Measurements from ENCODE around the gene P2RY8.

The P2RY8 gene

GRCh38 chrX:1451661-1452515, 85.1 kb downstream of the P2RY8 start:
- Histone ChIP-seq H3K4me2 (ENCODE audit: low read depth, low read length) (peak overlapping the region; percentile 52; the same call in 1 of the 2 replicates), H2AFZ (ENCODE audit: low read length) (no peak overlapping the region), H3K27ac (ENCODE audit: low read length) (peak overlapping the region; percentile 54; the same call in 1 of the 2 replicates), H3K9me2 (replicated peaks; ENCODE audit: insufficient read depth, low read length) (no peaks in the 10 kb centered on the region), H3F3A (ENCODE audit: insufficient read depth, low read length) (no peaks in the 10 kb centered on the region), H4K20me1 (ENCODE audit: insufficient read depth, low read length) (no peaks in the 10 kb centered on the region), H3K36me3 (replicated peaks; ENCODE audit: insufficient read depth, low read length) (no peaks in the 10 kb centered on the region), H3K79me2 (ENCODE audit: low read length) (peaks cover 55% of the 10 kb centered on the region), H3K4me1 (ENCODE audit: low read length) (0 out of 2 replicates have a peak, but pooled peaks cover 2% of the 10 kb centered on the region), H3K4me3 (ENCODE audit: low read length) (peak overlapping the region; percentile 88), H3K9ac (ENCODE audit: low read length) (peak overlapping the region; percentile 84), H3K9me3 (replicated peaks; ENCODE audit: insufficient read depth, low read length) (no peaks in the 10 kb centered on the region), H3K27me3 (replicated peaks; ENCODE audit: insufficient read depth, low read length) (no peaks in the 10 kb centered on the region)
- no peak for DNase-seq
- TF ChIP-seq EZH2phosphoT487 (IDR thresholded peaks at IDR 0.05; ENCODE audit: low read length) (no peak), EZH2 (optimal IDR thresholded peaks at IDR 0.05; ENCODE audit: low read depth, low read length) (no peak)
- TF ChIP-seq, protein P1, sequence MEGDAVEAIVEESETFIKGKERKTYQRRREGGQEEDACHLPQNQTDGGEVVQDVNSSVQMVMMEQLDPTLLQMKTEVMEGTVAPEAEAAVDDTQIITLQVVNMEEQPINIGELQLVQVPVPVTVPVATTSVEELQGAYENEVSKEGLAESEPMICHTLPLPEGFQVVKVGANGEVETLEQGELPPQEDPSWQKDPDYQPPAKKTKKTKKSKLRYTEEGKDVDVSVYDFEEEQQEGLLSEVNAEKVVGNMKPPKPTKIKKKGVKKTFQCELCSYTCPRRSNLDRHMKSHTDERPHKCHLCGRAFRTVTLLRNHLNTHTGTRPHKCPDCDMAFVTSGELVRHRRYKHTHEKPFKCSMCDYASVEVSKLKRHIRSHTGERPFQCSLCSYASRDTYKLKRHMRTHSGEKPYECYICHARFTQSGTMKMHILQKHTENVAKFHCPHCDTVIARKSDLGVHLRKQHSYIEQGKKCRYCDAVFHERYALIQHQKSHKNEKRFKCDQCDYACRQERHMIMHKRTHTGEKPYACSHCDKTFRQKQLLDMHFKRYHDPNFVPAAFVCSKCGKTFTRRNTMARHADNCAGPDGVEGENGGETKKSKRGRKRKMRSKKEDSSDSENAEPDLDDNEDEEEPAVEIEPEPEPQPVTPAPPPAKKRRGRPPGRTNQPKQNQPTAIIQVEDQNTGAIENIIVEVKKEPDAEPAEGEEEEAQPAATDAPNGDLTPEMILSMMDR (IDR thresholded peaks at IDR 0.05; ENCODE audit: low read length), result no peak

GRCh38 chrX:1451251-1451660, 85.7 kb downstream of the P2RY8 start:
- no peak for DNase-seq
- Histone ChIP-seq H3K4me3 (ENCODE audit: low read length) (no peak overlapping the region), H3K4me1 (ENCODE audit: low read length) (no peaks in the 10 kb centered on the region), H3K9me3 (replicated peaks; ENCODE audit: insufficient read depth, low read length) (no peaks in the 10 kb centered on the region), H4K20me1 (ENCODE audit: insufficient read depth, low read length) (no peaks in the 10 kb centered on the region), H3K27me3 (replicated peaks; ENCODE audit: insufficient read depth, low read length) (no peaks in the 10 kb centered on the region), H3K9me2 (replicated peaks; ENCODE audit: insufficient read depth, low read length) (no peaks in the 10 kb centered on the region), H3K27ac (ENCODE audit: low read length) (no peak overlapping the region), H3F3A (ENCODE audit: insufficient read depth, low read length) (no peaks in the 10 kb centered on the region), H3K9ac (ENCODE audit: low read length) (no peak overlapping the region), H2AFZ (ENCODE audit: low read length) (no peak overlapping the region), H3K4me2 (ENCODE audit: low read depth, low read length) (no peak overlapping the region), H3K36me3 (replicated peaks; ENCODE audit: insufficient read depth, low read length) (no peaks in the 10 kb centered on the region), H3K79me2 (ENCODE audit: low read length) (peaks cover 55% of the 10 kb centered on the region)
- TF ChIP-seq EZH2 (optimal IDR thresholded peaks at IDR 0.05; ENCODE audit: low read depth, low read length), result no peak
- TF ChIP-seq EZH2phosphoT487 (IDR thresholded peaks at IDR 0.05; ENCODE audit: low read length), result no peak
- TF ChIP-seq, protein P1 (IDR thresholded peaks at IDR 0.05; ENCODE audit: low read length), result no peak

GRCh38 chrX:1450361-1451161, 86.4 kb downstream of the P2RY8 start:
- no peak overlapping the region for H3K4me2 ChIP-seq (ENCODE audit: low read depth, low read length)
- no peaks in the 10 kb centered on the region for H3F3A ChIP-seq (ENCODE audit: insufficient read depth, low read length)
- H3K9me3 ChIP-seq (replicated peaks; ENCODE audit: insufficient read depth, low read length), result no peaks in the 10 kb centered on the region
- no peaks in the 10 kb centered on the region for H3K4me1 ChIP-seq (ENCODE audit: low read length)
- no peak for DNase-seq
- no peak overlapping the region for H3K4me3 ChIP-seq (ENCODE audit: low read length)
- no peak overlapping the region for H2AFZ ChIP-seq (ENCODE audit: low read length)
- no peaks in the 10 kb centered on the region for H3K9me2 ChIP-seq (replicated peaks; ENCODE audit: insufficient read depth, low read length)
- no peaks in the 10 kb centered on the region for H3K27me3 ChIP-seq (replicated peaks; ENCODE audit: insufficient read depth, low read length)
- TF ChIP-seq EZH2phosphoT487 (IDR thresholded peaks at IDR 0.05; ENCODE audit: low read length), result no peak
- TF ChIP-seq EZH2 (optimal IDR thresholded peaks at IDR 0.05; ENCODE audit: low read depth, low read length), result no peak
- TF ChIP-seq, protein P1 (IDR thresholded peaks at IDR 0.05; ENCODE audit: low read length), result no peak
- peaks cover 55% of the 10 kb centered on the region for H3K79me2 ChIP-seq (ENCODE audit: low read length)
- H3K27ac ChIP-seq (ENCODE audit: low read length), result no peak overlapping the region
- H3K9ac ChIP-seq (ENCODE audit: low read length), result no peak overlapping the region
- no peaks in the 10 kb centered on the region for H4K20me1 ChIP-seq (ENCODE audit: insufficient read depth, low read length)
- no peaks in the 10 kb centered on the region for H3K36me3 ChIP-seq (replicated peaks; ENCODE audit: insufficient read depth, low read length)

All from MM.1S (cell line).